Liver (tissue), 3 donors: ENCODE measurements around the gene CNTD1.

ENCODE experiments used
- EGR1 ChIP-seq, 2 donors: IDR thresholded peaks; 2 replicates each; pipeline ENCODE4 v1.6.1; 2016 to 2018; ENCODE audit warnings: antibody characterized with exemption in 2 of 2, low read depth in 2 of 2
- FOXA1 ChIP-seq: IDR thresholded peaks from 2 replicates; pipeline ENCODE4 v1.6.1; 2016; ENCODE audit warnings: antibody characterized with exemption
- GABPA ChIP-seq, 2 donors: IDR thresholded peaks in 1 of 2; conservative IDR thresholded peaks in 1 of 2; 2 replicates each; pipeline ENCODE4 v1.6.1; 2016; ENCODE audit warnings: antibody characterized with exemption in 2 of 2, mild to moderate bottlenecking in 1 of 2, moderate library complexity in 1 of 2
- JUND ChIP-seq, 2 donors: IDR thresholded peaks; 2 replicates each; pipeline ENCODE4 v1.6.1; 2016; ENCODE audit warnings: antibody characterized with exemption in 2 of 2
- NR2F2 ChIP-seq: IDR thresholded peaks from 2 replicates; pipeline ENCODE4 v1.6.1; 2016; ENCODE audit warnings: antibody characterized with exemption
- RAD21 ChIP-seq, 2 donors: IDR thresholded peaks; 2 replicates each; pipeline ENCODE4 v1.6.1; 2016; ENCODE audit warnings: antibody characterized with exemption in 2 of 2, mild to moderate bottlenecking in 2 of 2
- SP1 ChIP-seq: IDR thresholded peaks from 2 replicates; pipeline ENCODE4 v1.6.1; 2018; ENCODE audit warnings: antibody characterized with exemption, mild to moderate bottlenecking
- TAF1 ChIP-seq: conservative IDR thresholded peaks from 2 replicates; pipeline ENCODE4 v1.6.1; 2016; ENCODE audit warnings: antibody characterized with exemption, mild to moderate bottlenecking
- YY1 ChIP-seq: IDR thresholded peaks from 2 replicates; pipeline ENCODE4 v1.6.1; 2016; ENCODE audit warnings: antibody characterized with exemption, mild to moderate bottlenecking
- TF ChIP-seq, protein P1 (sequence below): fragments of 150-350 bp; IDR thresholded peaks from 2 replicates; pipeline ENCODE4 v1.5.1; 2017; ENCODE audit warnings: improper control_type of control experiment, low read depth, low read length; ENCODE audit not compliant: missing input control
- TF ChIP-seq, protein P2 (sequence below): IDR thresholded peaks from 2 replicates; pipeline ENCODE4 v1.6.1; 2016; ENCODE audit warnings: antibody characterized with exemption
- TF ChIP-seq, protein P3 (sequence below): IDR thresholded peaks from 2 replicates; pipeline ENCODE4 v1.6.1; 2016; ENCODE audit warnings: antibody characterized with exemption
- TF ChIP-seq, protein P4 (sequence below): IDR thresholded peaks from 2 replicates; pipeline ENCODE4 v1.6.1; 2016; ENCODE audit warnings: antibody characterized with exemption
- TF ChIP-seq, protein P5 (sequence below): IDR thresholded peaks from 2 replicates; pipeline ENCODE4 v1.6.1; 2016; ENCODE audit warnings: antibody characterized with exemption, mild to moderate bottlenecking
- donor health status: healthy.
- donor health status: healthy.

DNA sequence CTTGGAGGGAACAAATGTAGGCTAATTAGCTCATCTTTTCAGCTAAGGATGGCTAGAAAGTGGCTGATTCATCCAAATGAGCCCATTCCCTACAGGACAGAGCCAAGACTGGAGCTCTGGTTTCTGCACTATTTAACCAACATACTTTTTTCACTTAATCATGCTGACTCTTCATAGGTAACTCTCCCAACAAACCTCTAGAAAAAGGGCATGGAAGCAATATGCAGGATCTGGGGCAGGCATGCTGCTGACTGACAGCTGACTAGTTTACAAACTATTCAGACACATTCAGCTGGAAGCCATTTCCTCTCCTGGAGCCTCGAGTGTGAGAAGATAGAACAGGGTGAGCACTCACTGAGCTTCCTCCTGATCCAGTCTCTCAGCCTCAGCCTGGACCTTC lies 19.2 kb downstream of the CNTD1 start:
- TF ChIP-seq, protein P1, sequence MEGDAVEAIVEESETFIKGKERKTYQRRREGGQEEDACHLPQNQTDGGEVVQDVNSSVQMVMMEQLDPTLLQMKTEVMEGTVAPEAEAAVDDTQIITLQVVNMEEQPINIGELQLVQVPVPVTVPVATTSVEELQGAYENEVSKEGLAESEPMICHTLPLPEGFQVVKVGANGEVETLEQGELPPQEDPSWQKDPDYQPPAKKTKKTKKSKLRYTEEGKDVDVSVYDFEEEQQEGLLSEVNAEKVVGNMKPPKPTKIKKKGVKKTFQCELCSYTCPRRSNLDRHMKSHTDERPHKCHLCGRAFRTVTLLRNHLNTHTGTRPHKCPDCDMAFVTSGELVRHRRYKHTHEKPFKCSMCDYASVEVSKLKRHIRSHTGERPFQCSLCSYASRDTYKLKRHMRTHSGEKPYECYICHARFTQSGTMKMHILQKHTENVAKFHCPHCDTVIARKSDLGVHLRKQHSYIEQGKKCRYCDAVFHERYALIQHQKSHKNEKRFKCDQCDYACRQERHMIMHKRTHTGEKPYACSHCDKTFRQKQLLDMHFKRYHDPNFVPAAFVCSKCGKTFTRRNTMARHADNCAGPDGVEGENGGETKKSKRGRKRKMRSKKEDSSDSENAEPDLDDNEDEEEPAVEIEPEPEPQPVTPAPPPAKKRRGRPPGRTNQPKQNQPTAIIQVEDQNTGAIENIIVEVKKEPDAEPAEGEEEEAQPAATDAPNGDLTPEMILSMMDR = no peak
- TF ChIP-seq RAD21 (IDR thresholded peaks at IDR 0.05) (no peak), GABPA (IDR thresholded peaks at IDR 0.05 in 1 of 2, conservative IDR thresholded peaks at IDR 0.05 in 1 of 2) (no peak), FOXA1 (no peak), NR2F2 (no peak), TAF1 (no peak), YY1 (no peak), EGR1 (IDR thresholded peaks at IDR 0.05; ENCODE audit: low read depth in 2 of 2) (no peak), SP1 (no peak), JUND (IDR thresholded peaks at IDR 0.05) (no peak)
- TF ChIP-seq, protein P2, sequence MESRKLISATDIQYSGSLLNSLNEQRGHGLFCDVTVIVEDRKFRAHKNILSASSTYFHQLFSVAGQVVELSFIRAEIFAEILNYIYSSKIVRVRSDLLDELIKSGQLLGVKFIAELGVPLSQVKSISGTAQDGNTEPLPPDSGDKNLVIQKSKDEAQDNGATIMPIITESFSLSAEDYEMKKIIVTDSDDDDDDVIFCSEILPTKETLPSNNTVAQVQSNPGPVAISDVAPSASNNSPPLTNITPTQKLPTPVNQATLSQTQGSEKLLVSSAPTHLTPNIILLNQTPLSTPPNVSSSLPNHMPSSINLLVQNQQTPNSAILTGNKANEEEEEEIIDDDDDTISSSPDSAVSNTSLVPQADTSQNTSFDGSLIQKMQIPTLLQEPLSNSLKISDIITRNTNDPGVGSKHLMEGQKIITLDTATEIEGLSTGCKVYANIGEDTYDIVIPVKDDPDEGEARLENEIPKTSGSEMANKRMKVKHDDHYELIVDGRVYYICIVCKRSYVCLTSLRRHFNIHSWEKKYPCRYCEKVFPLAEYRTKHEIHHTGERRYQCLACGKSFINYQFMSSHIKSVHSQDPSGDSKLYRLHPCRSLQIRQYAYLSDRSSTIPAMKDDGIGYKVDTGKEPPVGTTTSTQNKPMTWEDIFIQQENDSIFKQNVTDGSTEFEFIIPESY = no peak
- TF ChIP-seq, protein P3, sequence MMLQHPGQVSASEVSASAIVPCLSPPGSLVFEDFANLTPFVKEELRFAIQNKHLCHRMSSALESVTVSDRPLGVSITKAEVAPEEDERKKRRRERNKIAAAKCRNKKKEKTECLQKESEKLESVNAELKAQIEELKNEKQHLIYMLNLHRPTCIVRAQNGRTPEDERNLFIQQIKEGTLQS = no peak
- TF ChIP-seq, protein P4, sequence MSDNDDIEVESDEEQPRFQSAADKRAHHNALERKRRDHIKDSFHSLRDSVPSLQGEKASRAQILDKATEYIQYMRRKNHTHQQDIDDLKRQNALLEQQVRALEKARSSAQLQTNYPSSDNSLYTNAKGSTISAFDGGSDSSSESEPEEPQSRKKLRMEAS = no peak
- TF ChIP-seq, protein P5, sequence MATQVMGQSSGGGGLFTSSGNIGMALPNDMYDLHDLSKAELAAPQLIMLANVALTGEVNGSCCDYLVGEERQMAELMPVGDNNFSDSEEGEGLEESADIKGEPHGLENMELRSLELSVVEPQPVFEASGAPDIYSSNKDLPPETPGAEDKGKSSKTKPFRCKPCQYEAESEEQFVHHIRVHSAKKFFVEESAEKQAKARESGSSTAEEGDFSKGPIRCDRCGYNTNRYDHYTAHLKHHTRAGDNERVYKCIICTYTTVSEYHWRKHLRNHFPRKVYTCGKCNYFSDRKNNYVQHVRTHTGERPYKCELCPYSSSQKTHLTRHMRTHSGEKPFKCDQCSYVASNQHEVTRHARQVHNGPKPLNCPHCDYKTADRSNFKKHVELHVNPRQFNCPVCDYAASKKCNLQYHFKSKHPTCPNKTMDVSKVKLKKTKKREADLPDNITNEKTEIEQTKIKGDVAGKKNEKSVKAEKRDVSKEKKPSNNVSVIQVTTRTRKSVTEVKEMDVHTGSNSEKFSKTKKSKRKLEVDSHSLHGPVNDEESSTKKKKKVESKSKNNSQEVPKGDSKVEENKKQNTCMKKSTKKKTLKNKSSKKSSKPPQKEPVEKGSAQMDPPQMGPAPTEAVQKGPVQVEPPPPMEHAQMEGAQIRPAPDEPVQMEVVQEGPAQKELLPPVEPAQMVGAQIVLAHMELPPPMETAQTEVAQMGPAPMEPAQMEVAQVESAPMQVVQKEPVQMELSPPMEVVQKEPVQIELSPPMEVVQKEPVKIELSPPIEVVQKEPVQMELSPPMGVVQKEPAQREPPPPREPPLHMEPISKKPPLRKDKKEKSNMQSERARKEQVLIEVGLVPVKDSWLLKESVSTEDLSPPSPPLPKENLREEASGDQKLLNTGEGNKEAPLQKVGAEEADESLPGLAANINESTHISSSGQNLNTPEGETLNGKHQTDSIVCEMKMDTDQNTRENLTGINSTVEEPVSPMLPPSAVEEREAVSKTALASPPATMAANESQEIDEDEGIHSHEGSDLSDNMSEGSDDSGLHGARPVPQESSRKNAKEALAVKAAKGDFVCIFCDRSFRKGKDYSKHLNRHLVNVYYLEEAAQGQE = no peak
